Chondrocyte (in vitro differentiated cells): Measurements from ENCODE around the gene OPRD1. TPM values are rescaled to one million over a fixed set of nuclear protein-coding genes. Genes with fewer than 3 reads are reported as not detected.
"Not testable (repeated sequence)": the region's sequence is repeated elsewhere in the genome, so short reads cannot be mapped to it uniquely, and the experiment has no call there.

Source experiments
- DNase-seq: peaks from one replicate; pipeline ENCODE4 v3.0.0; 2021; ENCODE audit warnings: mixed read lengths, low spot score
- H3K27ac Mint-ChIP-seq: one replicate; pipeline ENCODE4 v1.8.0; 2021; ENCODE audit warnings: mild to moderate bottlenecking, moderate library complexity, mixed read lengths; ENCODE audit not compliant: unreplicated experiment
- H3K27me3 Mint-ChIP-seq: 2 replicates; pipeline ENCODE4 v1.8.0; 2021; ENCODE audit warnings: low read depth, mixed read lengths
- H3K36me3 Mint-ChIP-seq: 2 replicates; pipeline ENCODE4 v1.8.0; 2021; ENCODE audit warnings: low read depth, mixed read lengths
- H3K4me1 Mint-ChIP-seq: 2 replicates; pipeline ENCODE4 v1.8.0; 2021; ENCODE audit warnings: low read depth, mild to moderate bottlenecking, mixed read lengths
- H3K4me3 Mint-ChIP-seq: one replicate; pipeline ENCODE4 v1.8.0; 2021; ENCODE audit warnings: mild to moderate bottlenecking, moderate library complexity, mixed read lengths; ENCODE audit not compliant: unreplicated experiment
- H3K9me3 Mint-ChIP-seq: 2 replicates; pipeline ENCODE4 v1.8.0; 2021; ENCODE audit warnings: low read depth, mixed read lengths
- CTCF ChIP-seq: fragments of 200-600 bp; sonication (generic); IDR thresholded peaks from 2 replicates; pipeline ENCODE4 v1.5.0; 2021; ENCODE audit warnings: antibody characterized with exemption, mild to moderate bottlenecking, moderate library complexity
- long read RNA-seq: library from polyadenylated mRNA; stranded (forward); transcript quantifications from one replicate; pipeline ENCODE4 v2.0.0, GENCODE V29; 2021
- total RNA-seq: library from RNA; stranded (reverse); gene quantifications from 3 replicates; pipeline ENCODE4 v1.2.1, GENCODE V29; 2021

OPRD1 gene
- 0.10 to 0.22 TPM (median 0.15 TPM) in 3 replicates for total RNA-seq
- long read RNA-seq: 0 reads

GRCh38 chr1:28811766-28812668 lies at the start of gene OPRD1:
Gene OPRD1, plus strand, starts transcription at chr1:28812170. Its CDS starts 214 bp downstream, at chr1:28812384.
- DNase-seq: no peak

GRCh38 chr1:28766532-28767183 lies 45.3 kb upstream of the OPRD1 start:
- DNase-seq: no peak
- Mint-ChIP-seq H3K27ac (no peak overlapping the region), H3K9me3 (no peaks in the 10 kb centered on the region), H3K4me3 (no peak overlapping the region), H3K27me3 (no peaks in the 10 kb centered on the region), H3K4me1 (peaks cover 17% of the 10 kb centered on the region), H3K36me3 (peaks cover 11% of the 10 kb centered on the region)
- no peak for TF ChIP-seq CTCF

More at GRCh38 chr1:28811766-28812668, at the start of gene OPRD1:
- Mint-ChIP-seq H3K36me3 (no peaks in the 10 kb centered on the region), H3K9me3 (no peaks in the 10 kb centered on the region), H3K27me3 (peaks cover 46% of the 10 kb centered on the region), H3K27ac (no peak within 1 kb of the TSS), H3K4me3 (peak within 1 kb of the TSS; percentile 40), H3K4me1 (peaks cover 15% of the 10 kb centered on the region)
- TF ChIP-seq CTCF: no peak

GRCh38 chr1:28770601-28771165 lies 41.3 kb upstream of the OPRD1 start:
- no peak overlapping the region for H3K27ac Mint-ChIP-seq
- H3K27me3 Mint-ChIP-seq: no peaks in the 10 kb centered on the region
- H3K36me3 Mint-ChIP-seq: peaks cover 14% of the 10 kb centered on the region
- H3K9me3 Mint-ChIP-seq: no peaks in the 10 kb centered on the region
- no peak overlapping the region for H3K4me3 Mint-ChIP-seq
- DNase-seq: no peak
- TF ChIP-seq CTCF: no peak
- H3K4me1 Mint-ChIP-seq: peaks cover 8% of the 10 kb centered on the region

- H3K27ac Mint-ChIP-seq, H3K4me1 Mint-ChIP-seq, H3K4me3 Mint-ChIP-seq, H3K9me3 Mint-ChIP-seq, H3K27me3 Mint-ChIP-seq: not testable (repeated sequence)
- peak; percentile 50 for DNase-seq
- peaks cover 11% of the 10 kb centered on the region for H3K36me3 Mint-ChIP-seq
Measured at GRCh38 chr1:28771921-28772320, 40.0 kb upstream of the OPRD1 start.

- no peaks in the 10 kb centered on the region for H3K27me3 Mint-ChIP-seq
- H3K4me1 Mint-ChIP-seq: peaks cover 4% of the 10 kb centered on the region
- H3K36me3 Mint-ChIP-seq: peaks cover 11% of the 10 kb centered on the region
- no peak overlapping the region for H3K4me3 Mint-ChIP-seq
- H3K27ac Mint-ChIP-seq: no peak overlapping the region
- DNase-seq: no peak
- no peak for TF ChIP-seq CTCF
- no peaks in the 10 kb centered on the region for H3K9me3 Mint-ChIP-seq
Measured at GRCh38 chr1:28773105-28773504, 38.9 kb upstream of the OPRD1 start.
